T-helper 2 cell treated with Interferon-gamma antibody and Interleukin-4, amounts not matched to agents 5 μg/mL and 100 μg/mL, for 36 hours (primary cell): ENCODE measurements around the gene PRODH2.
"Not testable (repeated sequence)": the region's sequence is repeated elsewhere in the genome, so short reads cannot be mapped to it uniquely, and the experiment has no call there.

Experiments used
- DNase-seq: peaks from one replicate; pipeline ENCODE4 v3.0.0; 2021; ENCODE audit warnings: low spot score
- H3K27ac Mint-ChIP-seq: one replicate; pipeline ENCODE4 v1.8.0; 2021; ENCODE audit warnings: mild to moderate bottlenecking, mixed read lengths
- H3K27me3 Mint-ChIP-seq: one replicate; pipeline ENCODE4 v1.8.0; 2021; ENCODE audit warnings: low read depth, mixed read lengths
- H3K36me3 Mint-ChIP-seq: one replicate; pipeline ENCODE4 v1.8.0; 2021; ENCODE audit warnings: low read depth, mixed read lengths
- H3K4me1 Mint-ChIP-seq: one replicate; pipeline ENCODE4 v1.8.0; 2021; ENCODE audit warnings: low read depth, mixed read lengths
- H3K4me3 Mint-ChIP-seq: one replicate; pipeline ENCODE4 v1.8.0; 2022; ENCODE audit warnings: mild to moderate bottlenecking, moderate library complexity, mixed read lengths
- H3K9me3 Mint-ChIP-seq: one replicate; pipeline ENCODE4 v1.8.0; 2021; ENCODE audit warnings: mixed read lengths

The PRODH2 gene

GRCh38 chr19:35774274-35775045, 38.2 kb downstream of the PRODH2 start:
- DNase-seq, result no peak
- Mint-ChIP-seq H3K27ac (no peak overlapping the region), H3K36me3 (peaks cover 15% of the 10 kb centered on the region), H3K4me1 (peaks cover 18% of the 10 kb centered on the region), H3K9me3 (no peaks in the 10 kb centered on the region), H3K4me3 (peak overlapping the region; percentile 92), H3K27me3 (no peaks in the 10 kb centered on the region)

GRCh38 chr19:35773020-35773806, 39.4 kb downstream of the PRODH2 start:
- H3K27me3 Mint-ChIP-seq, result no peaks in the 10 kb centered on the region
- H3K4me3 Mint-ChIP-seq, result no peak overlapping the region
- H3K9me3 Mint-ChIP-seq, result no peaks in the 10 kb centered on the region
- H3K36me3 Mint-ChIP-seq, result peaks cover 15% of the 10 kb centered on the region
- H3K27ac Mint-ChIP-seq, result no peak overlapping the region
- DNase-seq, result no peak
- peaks cover 18% of the 10 kb centered on the region for H3K4me1 Mint-ChIP-seq

GRCh38 chr19:35772362-35772761, 40.3 kb downstream of the PRODH2 start:
- not testable (repeated sequence) for DNase-seq, H3K27me3 Mint-ChIP-seq, H3K9me3 Mint-ChIP-seq, H3K4me3 Mint-ChIP-seq, H3K27ac Mint-ChIP-seq
- H3K36me3 Mint-ChIP-seq, result peaks cover 17% of the 10 kb centered on the region
- peaks cover 18% of the 10 kb centered on the region for H3K4me1 Mint-ChIP-seq

- no peak overlapping the region for H3K4me3 Mint-ChIP-seq
- H3K27me3 Mint-ChIP-seq, result no peaks in the 10 kb centered on the region
- H3K4me1 Mint-ChIP-seq, result no peaks in the 10 kb centered on the region
- peaks cover 24% of the 10 kb centered on the region for H3K36me3 Mint-ChIP-seq
- no peak overlapping the region for H3K27ac Mint-ChIP-seq
- no peaks in the 10 kb centered on the region for H3K9me3 Mint-ChIP-seq
- no peak for DNase-seq
Observed at GRCh38 chr19:35768082-35768421, 44.6 kb downstream of the PRODH2 start.

- no peak for DNase-seq
- Mint-ChIP-seq H3K4me3 (no peak overlapping the region), H3K9me3 (no peaks in the 10 kb centered on the region), H3K36me3 (peaks cover 24% of the 10 kb centered on the region), H3K27me3 (no peaks in the 10 kb centered on the region), H3K27ac (no peak overlapping the region), H3K4me1 (no peaks in the 10 kb centered on the region)
Observed at GRCh38 chr19:35767288-35768081, 45.2 kb downstream of the PRODH2 start.

- Mint-ChIP-seq H3K36me3 (peaks cover 30% of the 10 kb centered on the region), H3K9me3 (no peaks in the 10 kb centered on the region), H3K4me1 (no peaks in the 10 kb centered on the region), H3K4me3 (no peak overlapping the region), H3K27ac (no peak overlapping the region), H3K27me3 (no peaks in the 10 kb centered on the region)
- DNase-seq, result no peak
Observed at GRCh38 chr19:35766571-35767104, 46.0 kb downstream of the PRODH2 start.

GRCh38 chr19:35764432-35765315, 48.0 kb downstream of the PRODH2 start:
- no peak overlapping the region for H3K4me3 Mint-ChIP-seq
- H3K27ac Mint-ChIP-seq, result no peak overlapping the region
- H3K9me3 Mint-ChIP-seq, result no peaks in the 10 kb centered on the region
- H3K4me1 Mint-ChIP-seq, result peaks cover 2% of the 10 kb centered on the region
- H3K27me3 Mint-ChIP-seq, result no peaks in the 10 kb centered on the region
- peaks cover 30% of the 10 kb centered on the region for H3K36me3 Mint-ChIP-seq
- no peak for DNase-seq

- H3K9me3 Mint-ChIP-seq, result no peaks in the 10 kb centered on the region
- no peak overlapping the region for H3K27ac Mint-ChIP-seq
- H3K36me3 Mint-ChIP-seq, result peaks cover 25% of the 10 kb centered on the region
- H3K27me3 Mint-ChIP-seq, result no peaks in the 10 kb centered on the region
- no peak for DNase-seq
- H3K4me3 Mint-ChIP-seq, result no peak overlapping the region
- peaks cover 17% of the 10 kb centered on the region for H3K4me1 Mint-ChIP-seq
Observed at GRCh38 chr19:35760711-35761349, 51.8 kb downstream of the PRODH2 start.

GRCh38 chr19:35759697-35760096, 52.9 kb downstream of the PRODH2 start:
- Mint-ChIP-seq H3K27ac (peak overlapping the region; percentile 60), H3K4me3 (peak overlapping the region; percentile 86), H3K9me3 (no peaks in the 10 kb centered on the region), H3K27me3 (no peaks in the 10 kb centered on the region), H3K4me1 (peaks cover 20% of the 10 kb centered on the region), H3K36me3 (peaks cover 22% of the 10 kb centered on the region)
- DNase-seq, result no peak

GRCh38 chr19:35757749-35758608, 54.7 kb downstream of the PRODH2 start, which contains the start of gene PROSER3:
PROSER3 (plus strand) TSS chr19:35758176; CDS start chr19:35758216, 40 bp downstream.
- peak; percentile 99 for DNase-seq
- H3K27ac Mint-ChIP-seq, result peak within 1 kb of the TSS; percentile 92
- H3K9me3 Mint-ChIP-seq, result no peaks in the 10 kb centered on the region
- peaks cover 23% of the 10 kb centered on the region for H3K36me3 Mint-ChIP-seq
- H3K27me3 Mint-ChIP-seq, result no peaks in the 10 kb centered on the region
- H3K4me1 Mint-ChIP-seq, result peaks cover 20% of the 10 kb centered on the region
- peak within 1 kb of the TSS; percentile 86 for H3K4me3 Mint-ChIP-seq

- peaks cover 22% of the 10 kb centered on the region for H3K36me3 Mint-ChIP-seq
- peak overlapping the region; percentile 92 for H3K27ac Mint-ChIP-seq
- peak overlapping the region; percentile 86 for H3K4me3 Mint-ChIP-seq
- H3K4me1 Mint-ChIP-seq, result peaks cover 20% of the 10 kb centered on the region
- peak; percentile 47 for DNase-seq
- H3K27me3 Mint-ChIP-seq, result no peaks in the 10 kb centered on the region
- H3K9me3 Mint-ChIP-seq, result no peaks in the 10 kb centered on the region
Observed at GRCh38 chr19:35757231-35757748, 55.4 kb downstream of the PRODH2 start.
